Measurements from ENCODE around the gene THADA.

DNA sequence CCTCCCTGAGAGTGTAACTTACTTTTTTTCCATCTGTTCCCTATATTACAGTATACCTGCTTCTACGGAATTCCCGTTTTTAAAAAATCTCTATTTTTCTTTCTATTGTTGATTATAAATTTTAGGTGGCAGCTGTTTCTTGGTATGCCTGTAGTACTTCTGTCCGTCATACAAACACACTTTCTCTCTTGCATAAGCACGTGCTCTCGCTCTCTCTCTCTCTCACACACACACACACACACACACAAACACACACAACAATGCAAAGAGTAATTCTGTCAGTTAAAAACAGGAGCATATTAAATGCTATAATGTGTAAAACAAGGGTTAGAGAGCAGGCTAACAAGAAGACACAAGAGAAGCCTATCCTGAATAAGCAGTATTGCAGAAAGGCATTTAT is 140.5 kb downstream of the THADA start:
- TF ChIP-seq CTCF (IDR thresholded peaks at IDR 0.05) (no peak), POLR2A (IDR thresholded peaks at IDR 0.05) (no peak), EP300 (IDR thresholded peaks at IDR 0.05) (no peak)
